ENCODE results near the gene ARHGEF4.

The ARHGEF4 gene

GRCh38 chr2:131006561-131006960, 169.8 kb downstream of the ARHGEF4 start:
- TF ChIP-seq LEF1 (IDR thresholded peaks at IDR 0.05; ENCODE audit: borderline replicate concordance), result no peak
- TF ChIP-seq L3MBTL2 (conservative IDR thresholded peaks at IDR 0.05), result no peak
- TF ChIP-seq FOXK2 (IDR thresholded peaks at IDR 0.05), result no peak
- TF ChIP-seq ZNF384 (IDR thresholded peaks at IDR 0.05), result no peak
- TF ChIP-seq SP1 (IDR thresholded peaks at IDR 0.05), result no peak
- TF ChIP-seq FOXA1 (IDR thresholded peaks at IDR 0.05), result no peak
- no peak for TF ChIP-seq FOXM1 (IDR thresholded peaks at IDR 0.05; ENCODE audit: borderline replicate concordance)
- TF ChIP-seq ELF4 (IDR thresholded peaks at IDR 0.05), result no peak
- TF ChIP-seq NFRKB (IDR thresholded peaks at IDR 0.05), result no peak
- TF ChIP-seq BHLHE40 (IDR thresholded peaks at IDR 0.05; ENCODE audit: borderline replicate concordance), result no peak
- TF ChIP-seq CTBP1 (IDR thresholded peaks at IDR 0.05; ENCODE audit: borderline replicate concordance), result no peak
- no peak for TF ChIP-seq ARNT (IDR thresholded peaks at IDR 0.05)
- CTCF ChIA-PET, result no interaction called here
- no peak for DNase-seq (ENCODE audit: extremely low spot score)
- POLR2A ChIA-PET, result no interaction called here

DNA sequence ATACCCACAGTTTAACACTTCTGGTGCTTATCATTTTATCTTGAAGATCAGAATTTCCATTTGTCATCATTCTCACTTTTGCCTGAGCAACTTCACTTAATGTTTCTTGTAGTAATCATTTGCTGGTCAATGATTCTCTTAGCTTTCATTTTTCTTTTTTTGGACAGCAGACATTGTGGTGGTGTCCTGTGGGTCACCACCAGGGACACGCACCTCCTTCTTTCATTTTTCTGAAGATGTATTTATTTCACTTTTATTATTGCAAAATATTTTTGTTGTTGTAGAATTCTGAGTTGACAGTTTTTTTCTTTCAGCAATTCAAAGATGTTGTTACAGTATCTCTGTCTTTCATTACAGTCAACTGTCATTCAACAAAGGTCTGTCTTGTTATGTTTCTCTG, 172.3 kb downstream of the ARHGEF4 start:
- no peak for DNase-seq (ENCODE audit: extremely low spot score)
- CTCF ChIA-PET, result no interaction called here
- TF ChIP-seq FOXM1 (IDR thresholded peaks at IDR 0.05; ENCODE audit: borderline replicate concordance), result no peak
- no peak for TF ChIP-seq ARNT (IDR thresholded peaks at IDR 0.05)
- no peak for TF ChIP-seq SP1 (IDR thresholded peaks at IDR 0.05)
- TF ChIP-seq FOXA1 (IDR thresholded peaks at IDR 0.05), result no peak
- TF ChIP-seq BHLHE40 (IDR thresholded peaks at IDR 0.05; ENCODE audit: borderline replicate concordance), result no peak
- TF ChIP-seq FOXK2 (IDR thresholded peaks at IDR 0.05), result no peak
- TF ChIP-seq L3MBTL2 (conservative IDR thresholded peaks at IDR 0.05), result no peak
- TF ChIP-seq ZNF384 (IDR thresholded peaks at IDR 0.05), result no peak
- TF ChIP-seq CTBP1 (IDR thresholded peaks at IDR 0.05; ENCODE audit: borderline replicate concordance), result no peak
- no peak for TF ChIP-seq HDGF (IDR thresholded peaks at IDR 0.05; ENCODE audit: borderline replicate concordance)
- POLR2A ChIA-PET, result no interaction called here

- no peak for TF ChIP-seq FOXA1 (IDR thresholded peaks at IDR 0.05)
- TF ChIP-seq ARNT (IDR thresholded peaks at IDR 0.05), result no peak
- no peak for TF ChIP-seq TARDBP (IDR thresholded peaks at IDR 0.05)
- DNase-seq (ENCODE audit: extremely low spot score), result no peak
- POLR2A ChIA-PET, result no interaction called here
- CTCF ChIA-PET, result no interaction called here
Measured at GRCh38 chr2:131009713-131010475, 173.2 kb downstream of the ARHGEF4 start.

DNA sequence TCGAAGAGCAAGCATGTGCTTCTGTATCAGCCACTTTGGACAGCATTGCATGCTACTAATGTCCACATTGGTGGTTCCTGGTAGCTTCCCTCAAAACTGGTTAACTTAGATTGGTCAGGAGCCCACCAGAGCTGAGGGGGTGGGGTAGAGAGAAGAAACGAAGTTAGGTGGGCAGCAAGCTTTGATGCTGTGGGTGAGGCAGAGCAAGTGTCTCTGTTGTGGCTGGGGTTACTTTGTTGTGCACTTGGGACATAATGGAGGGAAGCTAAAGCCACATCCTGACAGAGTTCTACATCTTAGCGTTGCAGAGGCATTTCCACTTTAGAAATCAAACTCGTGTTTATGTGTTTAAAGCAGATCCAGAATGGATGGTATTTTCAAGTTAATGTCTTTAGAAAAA, 173.9 kb downstream of the ARHGEF4 start:
- no peak for DNase-seq (ENCODE audit: extremely low spot score)
- ChIA-PET CTCF (no interaction called here), POLR2A (no interaction called here)
- no peak for TF ChIP-seq ZNF384 (IDR thresholded peaks at IDR 0.05)
- TF ChIP-seq BHLHE40 (IDR thresholded peaks at IDR 0.05; ENCODE audit: borderline replicate concordance), result no peak

- CTCF ChIA-PET, result interaction anchor here (1.0 kb wide), 1 partner anchor 13 kb away, joined by 3 read pairs; no protein-coding TSS in a partner anchor
- POLR2A ChIA-PET, result no interaction called here
- TF ChIP-seq ZNF384 (IDR thresholded peaks at IDR 0.05) (no peak), ARNT (IDR thresholded peaks at IDR 0.05) (no peak), SUZ12 (IDR thresholded peaks at IDR 0.05) (no peak), SP1 (IDR thresholded peaks at IDR 0.05) (no peak), FOXK2 (IDR thresholded peaks at IDR 0.05) (no peak), TARDBP (IDR thresholded peaks at IDR 0.05) (no peak), FOXA1 (IDR thresholded peaks at IDR 0.05) (no peak), HDGF (IDR thresholded peaks at IDR 0.05; ENCODE audit: borderline replicate concordance) (no peak), NFRKB (IDR thresholded peaks at IDR 0.05) (no peak), FOXM1 (IDR thresholded peaks at IDR 0.05; ENCODE audit: borderline replicate concordance) (no peak), LEF1 (IDR thresholded peaks at IDR 0.05; ENCODE audit: borderline replicate concordance) (no peak), PKNOX1 (IDR thresholded peaks at IDR 0.05) (no peak), ELF4 (IDR thresholded peaks at IDR 0.05) (no peak), CTBP1 (IDR thresholded peaks at IDR 0.05; ENCODE audit: borderline replicate concordance) (no peak)
- DNase-seq (ENCODE audit: extremely low spot score), result no peak
Measured at GRCh38 chr2:131011486-131011885, 174.8 kb downstream of the ARHGEF4 start.

- DNase-seq (ENCODE audit: extremely low spot score), result no peak
- TF ChIP-seq ELF4 (IDR thresholded peaks at IDR 0.05) (no peak), LEF1 (IDR thresholded peaks at IDR 0.05; ENCODE audit: borderline replicate concordance) (no peak), HDGF (IDR thresholded peaks at IDR 0.05; ENCODE audit: borderline replicate concordance) (no peak), NFRKB (IDR thresholded peaks at IDR 0.05) (no peak), ZNF384 (IDR thresholded peaks at IDR 0.05) (no peak), FOXM1 (IDR thresholded peaks at IDR 0.05; ENCODE audit: borderline replicate concordance) (no peak), SP1 (IDR thresholded peaks at IDR 0.05) (no peak), FOXA1 (IDR thresholded peaks at IDR 0.05) (no peak), CTBP1 (IDR thresholded peaks at IDR 0.05; ENCODE audit: borderline replicate concordance) (no peak), FOXK2 (IDR thresholded peaks at IDR 0.05) (no peak), PKNOX1 (IDR thresholded peaks at IDR 0.05) (no peak), ARNT (IDR thresholded peaks at IDR 0.05) (no peak)
- ChIA-PET POLR2A (no interaction called here), CTCF (no interaction called here)
Measured at GRCh38 chr2:131014141-131014540, 177.4 kb downstream of the ARHGEF4 start.

GRCh38 chr2:131015764-131016163, 179.1 kb downstream of the ARHGEF4 start:
- POLR2A ChIA-PET, result no interaction called here
- no peak for DNase-seq (ENCODE audit: extremely low spot score)
- CTCF ChIA-PET, result no interaction called here
- no peak for TF ChIP-seq SP1 (IDR thresholded peaks at IDR 0.05)
- TF ChIP-seq SUZ12 (IDR thresholded peaks at IDR 0.05), result no peak
- no peak for TF ChIP-seq ARNT (IDR thresholded peaks at IDR 0.05)
- no peak for TF ChIP-seq ZNF384 (IDR thresholded peaks at IDR 0.05)
- no peak for TF ChIP-seq NFRKB (IDR thresholded peaks at IDR 0.05)
- no peak for TF ChIP-seq L3MBTL2 (conservative IDR thresholded peaks at IDR 0.05)
- TF ChIP-seq PKNOX1 (IDR thresholded peaks at IDR 0.05), result no peak
- no peak for TF ChIP-seq LEF1 (IDR thresholded peaks at IDR 0.05; ENCODE audit: borderline replicate concordance)
- TF ChIP-seq TARDBP (IDR thresholded peaks at IDR 0.05), result no peak
- no peak for TF ChIP-seq FOXA1 (IDR thresholded peaks at IDR 0.05)
- no peak for TF ChIP-seq FOXM1 (IDR thresholded peaks at IDR 0.05; ENCODE audit: borderline replicate concordance)
- TF ChIP-seq HDGF (IDR thresholded peaks at IDR 0.05; ENCODE audit: borderline replicate concordance), result no peak
- no peak for TF ChIP-seq FOXK2 (IDR thresholded peaks at IDR 0.05)
- no peak for TF ChIP-seq BHLHE40 (IDR thresholded peaks at IDR 0.05; ENCODE audit: borderline replicate concordance)

All from HEK293T (cell line).